IMR-90 (cell line): ENCODE results near the gene ARHGAP24. TPM values are rescaled to one million over a fixed set of nuclear protein-coding genes. Genes with fewer than 3 reads are reported as not detected.

Experiments
- ATAC-seq: fragments of 200-7000 bp; cut with Tn5 transposase; 2 replicates; pipeline ENCODE4 v1.9.1; 2020; ENCODE audit warnings: low read depth, mild to moderate bottlenecking, moderate library complexity
- BruUV-seq: library from RNA; stranded (reverse); fragments of 400-500 nt; replicated peaks from 2 replicates; lab custom pipeline; 2021; lab: Mats Ljungman, UMichigan
- CTCF ChIA-PET: fragments of 300-600 bp; formaldehyde crosslinking; extraction: SDS; loops from one replicate; lab custom pipeline; 2021; ENCODE audit warnings: antibody characterized with exemption; lab: Yijun Ruan, JAX
- POLR2A ChIA-PET: fragments of 300-600 bp; sonication (Branson Sonifier 250); formaldehyde crosslinking; loops from one replicate; lab custom pipeline; 2022; ENCODE audit warnings: antibody characterized with exemption; ENCODE audit not compliant: unreplicated experiment; lab: Charles Lee
- DNase-seq: peaks from one replicate; pipeline ENCODE4 v3.0.0; 2013
- H2AFZ ChIP-seq: replicated peaks from 2 replicates; pipeline ENCODE3; 2013; ENCODE audit warnings: low read length, mild to moderate bottlenecking; ENCODE audit not compliant: poor library complexity
- H2AK5ac ChIP-seq: 2 replicates; pipeline ENCODE4 v1.6.1; 2013; ENCODE audit warnings: low read depth, low read length, inconsistent platforms
- H2AK9ac ChIP-seq: replicated peaks from 2 replicates; pipeline ENCODE3; 2013; ENCODE audit warnings: mild to moderate bottlenecking, low read depth, low read length, moderate library complexity; ENCODE audit not compliant: poor library complexity
- H2BK120ac ChIP-seq: 2 replicates; pipeline ENCODE4 v1.6.1; 2013; ENCODE audit warnings: low read depth, low read length, inconsistent platforms
- H2BK15ac ChIP-seq: 3 replicates; pipeline ENCODE4 v1.6.1; 2013; ENCODE audit warnings: low read depth, low read length, inconsistent platforms
- H2BK20ac ChIP-seq: 2 replicates; pipeline ENCODE4 v1.6.1; 2013; ENCODE audit warnings: low read depth, mild to moderate bottlenecking, inconsistent platforms, low read length, moderate library complexity
- H2BK5ac ChIP-seq: 2 replicates; pipeline ENCODE4 v1.6.1; 2013; ENCODE audit warnings: mild to moderate bottlenecking, low read depth, low read length, inconsistent platforms; ENCODE audit not compliant: poor library complexity, severe bottlenecking
- H3K14ac ChIP-seq: replicated peaks from 2 replicates; pipeline ENCODE4 v1.6.1; 2013; ENCODE audit warnings: low read depth, low read length, inconsistent platforms
- H3K18ac ChIP-seq: 2 replicates; pipeline ENCODE4 v1.6.1; 2013; ENCODE audit warnings: low read depth, low read length, control low read depth
- H3K23ac ChIP-seq: 2 replicates; pipeline ENCODE4 v1.6.1; 2013; ENCODE audit warnings: low read depth, low read length, inconsistent platforms
- H3K27ac ChIP-seq: 2 replicates; pipeline ENCODE4 v1.5.1; 2013; ENCODE audit warnings: mild to moderate bottlenecking, control low read depth, low read length; ENCODE audit not compliant: insufficient read depth
- H3K27me3 ChIP-seq: 2 replicates; pipeline ENCODE4 v1.6.1; 2013; ENCODE audit warnings: low read length; ENCODE audit not compliant: control insufficient read depth, insufficient read depth
- H3K36me3 ChIP-seq: 2 replicates; pipeline ENCODE4 v1.6.1; 2013; ENCODE audit warnings: low read length, mixed read lengths; ENCODE audit not compliant: control insufficient read depth, insufficient read depth
- H3K4ac ChIP-seq: 2 replicates; pipeline ENCODE4 v1.6.1; 2013; ENCODE audit warnings: low read depth, low read length, inconsistent platforms
- H3K4me1 ChIP-seq: 2 replicates; pipeline ENCODE4 v1.6.1; 2013; ENCODE audit warnings: low read length, mixed read lengths; ENCODE audit not compliant: control insufficient read depth, insufficient read depth
- H3K4me2 ChIP-seq: 2 replicates; pipeline ENCODE4 v1.6.1; 2013; ENCODE audit warnings: low read depth, mild to moderate bottlenecking, control low read depth, low read length, moderate library complexity
- H3K4me3 ChIP-seq: 2 replicates; pipeline ENCODE4 v1.5.1; 2013; ENCODE audit warnings: low read depth, mild to moderate bottlenecking, control low read depth, low read length, moderate library complexity; ENCODE audit not compliant: insufficient read depth
- H3K56ac ChIP-seq: 2 replicates; pipeline ENCODE4 v1.6.1; 2013; ENCODE audit warnings: low read length, inconsistent platforms; ENCODE audit not compliant: insufficient read depth; ENCODE audit errors: extremely low read depth
- H3K79me1 ChIP-seq, 2 experiments: 2 replicates each; pipeline ENCODE4 v1.6.1; 2013; ENCODE audit warnings: low read length in 2 of 2, inconsistent platforms in 1 of 2, low read depth in 1 of 2
- H3K9ac ChIP-seq: 2 replicates; pipeline ENCODE4 v1.6.1; 2013; ENCODE audit warnings: low read depth, low read length, control low read depth
- H3K9me1 ChIP-seq: 2 replicates; pipeline ENCODE4 v1.6.1; 2013; ENCODE audit warnings: low read length, inconsistent platforms; ENCODE audit not compliant: insufficient read depth
- H3K9me3 ChIP-seq: 2 replicates; pipeline ENCODE4 v1.6.1; 2013; ENCODE audit warnings: low read length; ENCODE audit not compliant: control insufficient read depth, insufficient read depth
- H4K20me1 ChIP-seq: 2 replicates; pipeline ENCODE4 v1.6.1; 2013; ENCODE audit warnings: low read length, inconsistent platforms; ENCODE audit not compliant: insufficient read depth
- H4K5ac ChIP-seq: 2 replicates; pipeline ENCODE4 v1.6.1; 2013; ENCODE audit warnings: mild to moderate bottlenecking, low read depth, low read length, control low read depth
- H4K8ac ChIP-seq, 2 experiments: 2 replicates each; pipeline ENCODE4 v1.6.1; 2013; ENCODE audit warnings: low read depth in 2 of 2, low read length in 2 of 2, control low read depth in 1 of 2, inconsistent platforms in 1 of 2
- H4K91ac ChIP-seq: 2 replicates; pipeline ENCODE4 v1.6.1; 2013; ENCODE audit warnings: low read depth, low read length, inconsistent platforms; ENCODE audit not compliant: insufficient read depth
- CHD1 ChIP-seq: IDR thresholded peaks from 2 replicates; pipeline ENCODE4 v1.6.1; 2012; ENCODE audit warnings: low read depth, low read length, improper control_type of control experiment
- FOS ChIP-seq: fragments of 150-350 bp; IDR thresholded peaks from 2 replicates; pipeline ENCODE4 v1.6.1; 2016; ENCODE audit warnings: low read depth, low read length
- MXI1 ChIP-seq: IDR thresholded peaks from 2 replicates; pipeline ENCODE4 v1.6.1; 2012; ENCODE audit warnings: low read depth, mild to moderate bottlenecking, low read length, moderate library complexity, borderline replicate concordance
- NFE2L2 ChIP-seq: fragments of 150-350 bp; IDR thresholded peaks from 2 replicates; pipeline ENCODE4 v1.6.1; 2016; ENCODE audit warnings: low read depth, mild to moderate bottlenecking, low read length
- POLR2A ChIP-seq: IDR thresholded peaks from 2 replicates; pipeline ENCODE4 v1.6.1; 2012; ENCODE audit warnings: mild to moderate bottlenecking, low read depth, low read length
- RCOR1 ChIP-seq: IDR thresholded peaks from 2 replicates; pipeline ENCODE4 v1.6.1; 2012; ENCODE audit warnings: mild to moderate bottlenecking, low read length, improper control_type of control experiment; ENCODE audit not compliant: insufficient replicate concordance
- RFX5 ChIP-seq: IDR thresholded peaks from 2 replicates; pipeline ENCODE4 v1.8.0; 2012; ENCODE audit warnings: low read depth, mild to moderate bottlenecking, low read length, moderate library complexity
- WGBS, 2 experiments: methylation state at CpG; one replicate each; pipeline versions ENCODE4 v1.1.5 to v1.1.7; 2013; ENCODE audit warnings: missing lambda C conversion rate in 2 of 2; ENCODE audit not compliant: insufficient read length in 1 of 2; ENCODE audit errors: extremely low coverage in 2 of 2; 5-methylcytosine and 5-hydroxymethylcytosine counted together
- dilution Hi-C: fragments of 300-500 bp; cut with HindIII; formaldehyde crosslinking; loops from one replicate; pipeline ENCODE4 v1.14.3; 2018; ENCODE audit warnings: low sequenced_read_pairs; ENCODE audit not compliant: unreplicated experiment
- in situ Hi-C: fragments of 300-500 bp; cut with MboI; formaldehyde crosslinking; loops from 3 replicates; pipeline ENCODE4 v1.14.3; 2019; ENCODE audit warnings: low sequenced_read_pairs, inconsistent platforms, mixed read lengths
- intact Hi-C: fragments of 100-400 bp; cut with micrococcal nuclease; formaldehyde crosslinking; loops from 2 replicates; pipeline ENCODE4 v1.10.0; 2022
- polyA plus RNA-seq, 3 experiments: library from polyadenylated mRNA; depleted of rRNA; stranded (reverse); fragments of >200 nt; gene quantifications; 2 replicates each; pipeline ENCODE4 v1.2.3, GENCODE V29; 2012; ENCODE audit warnings: low replicate concordance in 1 of 3
- total RNA-seq: library from RNA; depleted of rRNA; stranded (reverse); fragments of >200 nt; gene quantifications from 2 replicates; pipeline ENCODE4 v1.2.3, GENCODE V29; 2012

ARHGAP24 gene
- total and polyA plus RNA-seq, 2 of the 4 experiments (the other 2 are of a cell fraction), result 11.9 to 24.0 TPM

DNA sequence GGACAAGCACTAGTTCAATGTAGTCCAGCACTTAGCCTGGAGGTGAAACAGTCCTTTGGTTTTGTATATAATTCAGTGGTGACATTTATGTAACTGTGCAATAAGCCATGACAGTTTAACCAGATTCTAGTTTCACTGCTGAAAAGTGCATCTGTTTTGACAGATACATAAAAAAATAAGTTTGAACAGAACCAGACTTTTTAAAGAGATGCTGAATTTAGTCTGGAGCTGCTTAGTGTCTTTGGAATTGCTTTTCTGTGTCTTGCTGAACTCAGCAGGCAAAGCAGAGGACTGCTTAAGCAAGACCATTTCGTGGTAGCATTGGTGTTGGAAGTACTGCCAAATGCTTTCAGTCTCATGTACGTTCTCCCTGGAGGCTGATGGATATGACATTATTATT lies 491.4 kb downstream of the ARHGAP24 start:
- dilution Hi-C loops (no loop called here), in situ Hi-C loops (loop anchor here (5.0 kb wide), 1 partner anchor 214 kb away; no protein-coding TSS in a partner anchor), intact Hi-C loops (loop anchor here (10.0 kb wide), 1 partner anchor 592 kb away; no protein-coding TSS in a partner anchor)
- H3K79me1 ChIP-seq, result peaks cover 8 to 12% of the 10 kb centered on the region in 2 experiments; a peak in 3 of 4 replicates
- BruUV-seq, result no TSS peak
- ATAC-seq, result no peak
- no peak overlapping the region for H4K91ac ChIP-seq
- no peak overlapping the region for H3K4me2 ChIP-seq
- no peaks in the 10 kb centered on the region for H3K9me1 ChIP-seq
- H3K56ac ChIP-seq, result no peak overlapping the region
- H2AK5ac ChIP-seq, result no peak overlapping the region
- no peak overlapping the region for H3K4me3 ChIP-seq
- ChIA-PET CTCF (interaction anchor here (1.2 kb wide), 1 partner anchor 170 kb away, joined by 3 read pairs; no protein-coding TSS in a partner anchor), POLR2A (no interaction called here)
- peaks cover 6% of the 10 kb centered on the region; the same call in 1 of the 2 replicates for H3K4me1 ChIP-seq
- no peak overlapping the region for H3K9ac ChIP-seq
- no peak overlapping the region for H2BK120ac ChIP-seq
- no peaks in the 10 kb centered on the region for H3K27me3 ChIP-seq
- H3K27ac ChIP-seq, result no peak overlapping the region
- no peak overlapping the region for H2AFZ ChIP-seq
- no peaks in the 10 kb centered on the region for H3K9me3 ChIP-seq
- DNase-seq, result no peak
- no peak overlapping the region for H3K14ac ChIP-seq
- H4K8ac ChIP-seq, result no peak overlapping the region
- H4K20me1 ChIP-seq, result no peaks in the 10 kb centered on the region
- H4K5ac ChIP-seq, result no peak overlapping the region
- H3K23ac ChIP-seq, result no peak overlapping the region
- no peaks in the 10 kb centered on the region for H3K36me3 ChIP-seq
- no peak overlapping the region for H2BK20ac ChIP-seq
- H2BK5ac ChIP-seq, result no peak overlapping the region
- no peak for TF ChIP-seq NFE2L2
- TF ChIP-seq CHD1, result no peak
- TF ChIP-seq RFX5, result no peak
- TF ChIP-seq POLR2A, result no peak
- TF ChIP-seq MXI1, result no peak
- no peak for TF ChIP-seq RCOR1
- no peak for TF ChIP-seq FOS
- H3K4ac ChIP-seq, result no peak overlapping the region
- H2AK9ac ChIP-seq, result no peak overlapping the region
- no peak overlapping the region for H3K18ac ChIP-seq
- WGBS, 2 experiments, result no CpG with 5 or more reads among the region's 2 CpGs
- no peak overlapping the region for H2BK15ac ChIP-seq
